Cerebellar cortex (tissue), 1 donor: Measurements from ENCODE around the gene BUD13.
"Not testable (repeated sequence)": the region's sequence is repeated elsewhere in the genome, so short reads cannot be mapped to it uniquely, and the experiment has no call there.

Source experiments
- DNase-seq: peaks from one replicate; pipeline ENCODE4 v3.0.0-alpha.2; 2015; ENCODE audit warnings: low spot score

The BUD13 gene, protein sequence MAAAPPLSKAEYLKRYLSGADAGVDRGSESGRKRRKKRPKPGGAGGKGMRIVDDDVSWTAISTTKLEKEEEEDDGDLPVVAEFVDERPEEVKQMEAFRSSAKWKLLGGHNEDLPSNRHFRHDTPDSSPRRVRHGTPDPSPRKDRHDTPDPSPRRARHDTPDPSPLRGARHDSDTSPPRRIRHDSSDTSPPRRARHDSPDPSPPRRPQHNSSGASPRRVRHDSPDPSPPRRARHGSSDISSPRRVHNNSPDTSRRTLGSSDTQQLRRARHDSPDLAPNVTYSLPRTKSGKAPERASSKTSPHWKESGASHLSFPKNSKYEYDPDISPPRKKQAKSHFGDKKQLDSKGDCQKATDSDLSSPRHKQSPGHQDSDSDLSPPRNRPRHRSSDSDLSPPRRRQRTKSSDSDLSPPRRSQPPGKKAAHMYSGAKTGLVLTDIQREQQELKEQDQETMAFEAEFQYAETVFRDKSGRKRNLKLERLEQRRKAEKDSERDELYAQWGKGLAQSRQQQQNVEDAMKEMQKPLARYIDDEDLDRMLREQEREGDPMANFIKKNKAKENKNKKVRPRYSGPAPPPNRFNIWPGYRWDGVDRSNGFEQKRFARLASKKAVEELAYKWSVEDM

DNA sequence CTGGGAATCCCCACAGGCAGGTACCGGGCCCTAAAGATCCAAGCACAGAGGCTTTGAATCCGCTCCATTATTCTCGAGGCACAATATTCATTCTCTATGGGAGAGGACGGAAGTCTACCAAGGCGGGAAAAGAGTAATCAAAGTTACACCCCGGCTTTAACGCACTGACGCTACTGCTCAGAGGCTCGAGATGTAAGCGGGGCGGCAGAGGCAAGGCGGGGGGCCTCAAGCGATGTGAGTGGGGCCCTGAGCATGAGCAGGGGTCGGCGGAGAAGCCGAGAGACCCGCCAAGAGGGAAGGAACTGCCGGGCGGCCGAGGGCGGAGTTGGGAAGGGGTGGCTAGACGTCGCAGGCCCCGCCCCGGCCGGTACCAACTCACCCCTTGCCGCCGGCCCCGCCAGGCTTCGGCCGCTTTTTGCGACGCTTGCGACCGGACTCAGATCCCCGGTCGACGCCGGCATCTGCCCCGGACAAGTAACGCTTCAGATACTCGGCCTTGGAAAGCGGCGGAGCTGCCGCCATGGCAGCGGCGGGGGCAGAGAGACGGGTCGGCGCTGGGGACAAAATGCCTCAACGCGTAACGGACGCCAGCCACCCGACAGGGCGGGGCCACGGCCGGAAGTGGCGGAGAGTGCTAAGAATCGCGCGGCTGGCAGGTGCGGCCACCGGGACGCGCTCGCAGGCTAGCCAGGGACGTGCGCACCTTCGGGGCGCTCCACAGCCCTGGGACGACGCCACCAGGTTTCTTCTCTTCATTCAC lies at the start of gene BUD13:
Gene BUD13 (minus strand): TSS at position 545 of the 760 bp plus-strand sequence. CDS start 23 bp downstream, at position 522.
- peak; percentile 85 for DNase-seq

DNA sequence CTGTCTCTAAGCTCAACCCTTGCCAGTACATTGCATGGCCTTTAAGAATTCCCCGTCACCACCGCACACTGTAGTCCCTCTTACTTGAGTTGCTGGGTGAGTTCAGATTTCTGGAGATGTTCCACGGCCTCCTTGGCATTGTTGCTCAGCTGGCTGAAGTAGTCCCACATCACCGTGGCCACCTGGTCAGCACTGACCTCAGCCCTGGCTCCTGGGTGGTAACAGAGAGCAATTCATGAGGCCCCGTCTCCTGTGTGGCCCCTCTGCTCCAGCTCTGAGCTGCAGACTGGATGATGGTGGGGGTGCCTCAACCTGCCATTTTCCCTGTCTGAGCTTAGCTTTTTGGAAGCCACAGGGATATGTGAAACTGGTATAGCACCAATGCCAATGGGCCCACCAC lies 49.8 kb upstream of the BUD13 start:
- no peak for DNase-seq

DNA sequence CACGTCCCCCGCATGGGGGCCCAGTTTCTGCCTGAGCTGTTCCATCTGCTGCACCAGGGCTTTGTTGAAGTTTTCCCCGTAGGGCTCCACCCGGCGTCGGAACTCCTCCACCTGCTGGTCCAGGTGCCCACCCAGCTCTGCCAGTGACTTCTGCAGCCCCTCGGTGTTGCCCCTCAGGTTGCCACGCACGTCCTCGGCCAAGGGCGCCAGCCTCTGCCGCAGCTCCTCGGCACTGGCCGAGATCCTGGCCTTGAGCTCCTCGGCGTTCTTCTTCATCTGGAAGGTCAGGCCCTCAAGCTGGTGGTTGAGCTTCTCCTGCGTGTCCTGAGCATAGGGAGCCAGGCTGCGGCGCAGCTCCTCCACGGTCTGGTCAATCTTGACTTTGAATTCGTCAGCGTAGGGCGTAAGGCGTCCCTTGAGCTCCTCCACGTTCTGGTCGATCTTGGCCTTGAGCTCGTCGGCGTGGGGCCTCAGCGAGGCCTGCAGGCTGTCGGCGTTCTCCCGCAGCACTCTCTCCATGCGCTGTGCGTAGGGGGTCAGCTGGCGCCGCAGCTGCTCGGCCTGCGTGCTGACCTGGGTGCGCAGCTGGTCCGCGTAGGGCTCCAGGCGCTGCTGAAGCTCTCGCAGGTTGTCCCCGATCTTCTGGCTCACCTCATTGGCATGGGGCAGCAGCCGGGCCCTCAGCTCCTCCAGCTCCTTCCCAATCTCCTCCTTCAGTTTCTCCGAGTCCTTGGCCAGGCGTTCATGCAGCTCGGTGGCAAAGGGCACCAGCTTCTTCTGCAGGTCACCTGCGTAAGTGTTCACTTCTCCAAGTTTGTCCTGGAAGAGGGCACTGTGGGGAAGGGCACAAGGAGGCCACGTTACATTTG lies 48.5 kb upstream of the BUD13 start:
- no peak for DNase-seq

DNA sequence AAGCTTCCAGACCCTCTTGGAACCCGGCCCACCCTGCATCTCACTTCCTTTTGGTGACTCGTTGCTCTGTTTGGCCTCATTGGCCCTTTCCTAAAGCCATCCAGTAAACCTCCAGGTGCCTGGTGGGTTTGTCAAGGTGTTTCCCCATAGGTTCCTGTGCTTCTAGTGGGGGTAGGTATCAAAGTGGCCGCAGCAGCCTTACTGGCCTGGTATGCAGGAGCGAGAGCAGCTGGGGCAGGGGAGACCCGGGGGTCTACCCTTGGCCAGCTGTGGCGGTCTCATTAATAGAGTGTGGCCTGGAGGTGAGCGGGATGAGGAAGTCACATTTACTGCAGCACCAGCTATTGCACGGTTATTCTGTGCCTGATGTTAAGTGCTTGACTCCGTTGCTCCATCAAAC lies 46.3 kb upstream of the BUD13 start:
- DNase-seq, result no peak

DNA sequence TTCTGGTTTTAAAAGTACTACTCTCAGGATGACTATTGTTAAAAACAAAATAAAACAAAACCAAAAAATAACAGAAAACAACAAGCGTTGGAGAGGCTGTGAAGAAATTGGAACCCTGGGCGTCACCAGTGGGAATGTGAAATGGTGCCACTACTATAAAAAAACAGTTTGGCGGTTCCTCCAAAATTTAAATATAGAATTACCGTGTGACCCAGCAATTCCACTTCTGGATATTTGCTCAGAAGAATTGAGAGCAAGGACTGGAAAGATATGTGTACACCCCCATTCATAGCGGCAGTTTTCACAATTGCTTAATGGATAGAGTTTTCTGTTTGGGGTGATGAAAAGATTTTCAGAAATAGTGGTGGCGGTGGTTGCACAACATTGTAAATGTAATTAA lies 41.7 kb upstream of the BUD13 start:
- no peak for DNase-seq

DNA sequence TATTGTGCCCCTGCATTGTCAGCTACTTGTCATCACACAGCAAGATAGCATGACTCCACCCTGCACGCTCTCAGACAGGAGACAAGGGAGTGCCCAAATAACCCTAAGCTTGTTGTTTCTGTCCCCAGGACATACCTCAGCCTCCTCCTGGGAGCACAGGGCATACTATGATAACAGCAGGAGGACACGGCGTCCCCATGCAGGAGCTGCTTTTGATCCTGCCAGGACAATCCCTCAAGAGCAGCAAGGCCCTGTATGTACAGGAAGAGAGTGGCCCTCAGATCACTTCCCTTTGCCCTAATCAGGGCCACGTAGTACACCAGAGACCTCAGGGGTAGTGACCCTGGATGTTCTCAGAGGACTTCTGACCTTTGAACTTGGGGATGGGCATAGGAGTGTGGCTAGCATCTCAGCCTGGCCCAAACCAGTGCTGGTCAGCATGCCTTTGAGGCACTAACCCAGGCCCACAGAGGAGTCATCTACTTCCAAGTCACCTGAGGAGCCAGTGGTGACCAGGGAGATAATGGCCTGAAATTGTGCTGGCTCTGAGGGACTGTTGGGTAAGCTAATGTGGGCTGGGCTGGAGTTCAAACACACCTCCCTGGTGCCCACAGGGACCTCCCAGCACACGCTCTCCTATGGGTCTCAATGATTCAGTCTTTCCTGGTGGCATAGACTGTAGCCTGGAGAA lies 41.1 kb upstream of the BUD13 start:
- no peak for DNase-seq

DNA sequence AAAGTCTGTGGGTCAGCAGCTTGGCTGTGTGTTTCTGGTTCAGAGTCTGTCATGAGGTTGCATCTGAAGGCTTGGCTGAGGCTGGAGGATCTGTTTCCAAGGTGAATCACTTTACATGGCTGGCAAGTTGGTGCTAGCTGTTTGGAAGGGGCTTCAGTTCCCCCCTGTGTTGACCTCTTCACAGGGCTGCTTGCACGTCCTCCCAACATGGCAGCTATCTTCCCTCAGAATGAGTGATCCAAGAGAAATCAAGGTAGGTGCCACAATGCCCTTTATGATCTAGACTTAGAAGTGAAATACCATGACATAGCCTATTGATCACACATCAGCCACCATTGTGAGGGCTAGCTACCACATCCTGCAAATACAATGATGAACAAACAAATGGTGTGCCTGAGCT lies 40.4 kb upstream of the BUD13 start:
- DNase-seq, result no peak

DNA sequence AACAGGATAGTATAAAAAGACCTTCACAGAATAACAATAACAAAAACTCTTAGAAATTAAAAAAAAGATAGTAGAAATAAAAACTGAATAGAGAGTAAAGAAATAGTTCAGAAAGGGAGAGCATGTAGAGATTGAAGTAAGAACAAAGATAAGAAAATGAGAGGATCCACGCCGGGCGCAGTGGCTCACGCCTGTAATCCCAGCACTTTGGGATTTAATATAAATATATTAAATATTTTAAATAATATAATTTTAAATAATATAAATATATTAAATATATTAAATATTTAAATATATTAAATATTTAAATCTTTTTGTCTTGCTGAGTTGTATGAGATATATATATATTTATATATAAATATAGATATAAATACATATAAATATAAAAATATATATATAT lies 39.3 kb upstream of the BUD13 start:
- DNase-seq, result no peak

DNA sequence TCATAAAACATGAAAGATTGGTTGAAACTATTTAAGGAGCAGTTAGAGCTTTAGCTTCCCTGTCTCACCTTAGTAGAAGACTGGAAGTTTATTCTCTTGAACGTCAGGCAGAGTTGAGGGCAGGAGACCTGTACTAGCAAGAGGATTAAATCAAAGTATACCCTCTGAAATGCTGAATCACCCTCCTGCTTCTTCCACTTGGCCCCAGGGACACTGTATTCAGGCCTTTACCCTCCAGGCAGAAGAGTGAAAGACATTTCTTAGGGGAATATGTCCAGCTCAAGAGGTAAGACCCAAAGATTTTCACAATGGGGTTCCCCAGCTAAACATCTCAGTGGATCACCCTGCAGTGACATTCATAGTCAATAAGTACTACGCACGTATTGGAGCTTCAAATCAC lies 38.4 kb upstream of the BUD13 start:
- no peak for DNase-seq

DNA sequence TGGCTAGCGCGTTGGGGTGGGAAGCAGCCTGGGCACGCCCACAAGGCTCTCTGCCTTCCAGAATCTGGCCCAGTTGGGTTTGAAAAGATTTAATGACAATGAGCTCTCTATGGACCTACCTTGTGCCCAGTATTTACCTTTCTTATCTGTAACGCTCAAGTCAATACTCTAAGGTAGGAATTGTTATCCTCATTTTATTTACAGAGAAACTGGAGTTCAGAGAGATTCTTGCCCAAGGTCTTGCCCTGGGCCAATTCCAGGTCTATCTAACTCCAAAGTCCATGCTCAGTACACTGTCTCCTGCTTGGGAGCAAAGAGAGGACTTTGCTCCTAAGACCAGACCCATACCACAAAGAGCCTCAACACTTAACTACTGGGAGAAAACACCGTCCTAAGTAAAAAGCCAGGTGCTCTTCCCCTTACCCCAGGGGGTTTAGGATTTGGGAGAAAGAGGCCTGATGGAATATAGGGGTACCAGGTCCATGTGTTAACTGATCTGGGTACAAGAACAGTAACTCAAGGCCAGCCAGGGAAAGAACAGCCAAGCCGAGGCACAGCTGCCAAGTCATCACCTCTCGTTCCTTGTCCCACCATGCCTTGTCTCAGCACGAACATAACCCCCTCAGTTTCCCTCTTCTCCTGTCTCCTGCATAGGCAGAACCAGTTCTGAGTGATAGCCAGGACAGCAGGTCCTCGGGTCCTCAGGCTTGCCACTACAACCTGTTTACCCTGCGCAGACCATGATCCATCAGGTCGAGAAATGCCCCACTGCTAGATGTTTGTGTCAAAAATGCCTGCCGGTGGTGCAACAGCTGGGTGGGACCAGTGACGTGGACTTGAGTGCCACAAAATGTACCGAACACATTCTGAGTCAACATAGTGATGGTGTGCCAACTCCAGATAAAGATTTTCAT lies 35.7 kb upstream of the BUD13 start:
- no peak for DNase-seq

DNA sequence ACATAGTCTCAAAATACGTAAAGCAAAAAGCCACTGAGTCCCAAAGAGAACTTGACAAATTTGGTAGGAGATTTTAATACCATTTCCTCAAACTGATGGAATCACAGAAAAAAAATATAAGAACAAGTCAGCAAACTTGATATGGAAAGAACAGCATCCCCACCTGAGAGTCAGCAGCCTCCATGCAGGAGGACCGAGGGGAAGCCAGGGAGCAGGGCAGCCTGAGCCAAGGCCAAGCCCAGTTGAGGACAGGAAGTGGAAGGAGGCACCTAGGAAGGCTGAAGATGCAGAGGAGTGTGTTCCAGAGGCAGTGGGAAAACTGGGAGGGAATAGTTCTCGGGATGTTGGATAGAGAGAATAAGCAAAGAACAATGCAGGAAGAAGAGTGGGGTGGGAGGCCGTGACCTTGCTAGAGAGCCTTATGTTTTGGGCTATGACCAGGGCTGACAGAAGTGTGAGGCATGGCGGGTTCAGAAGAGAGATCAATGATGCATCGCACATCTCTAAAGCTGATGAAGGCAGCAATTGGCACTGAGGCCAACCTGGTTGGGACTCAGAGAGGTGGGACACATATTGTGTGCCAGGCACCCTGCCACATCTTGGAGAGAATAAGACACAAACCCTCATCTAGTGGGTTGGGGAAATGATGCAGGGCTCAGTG lies 34.9 kb upstream of the BUD13 start:
- no peak for DNase-seq

DNA sequence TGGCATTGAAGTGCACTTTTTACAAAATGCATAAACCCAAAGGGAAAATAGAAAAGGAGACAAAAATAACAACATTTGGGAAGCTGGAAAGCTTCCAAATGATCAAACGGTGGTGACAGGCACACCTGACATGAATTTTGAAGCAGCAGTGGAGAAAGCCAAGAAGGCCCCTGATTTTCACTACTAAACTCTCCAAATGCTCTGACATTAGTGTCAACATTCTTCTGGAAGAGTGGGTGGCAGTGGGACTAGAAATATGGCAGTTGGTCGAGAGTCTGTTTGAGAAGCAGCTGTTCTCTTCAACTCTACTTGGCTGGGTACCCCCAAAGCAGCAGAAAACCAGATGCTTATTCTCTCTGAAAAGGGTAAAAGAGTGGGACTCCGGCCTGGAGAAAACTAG lies 31.2 kb upstream of the BUD13 start:
- no peak for DNase-seq

DNA sequence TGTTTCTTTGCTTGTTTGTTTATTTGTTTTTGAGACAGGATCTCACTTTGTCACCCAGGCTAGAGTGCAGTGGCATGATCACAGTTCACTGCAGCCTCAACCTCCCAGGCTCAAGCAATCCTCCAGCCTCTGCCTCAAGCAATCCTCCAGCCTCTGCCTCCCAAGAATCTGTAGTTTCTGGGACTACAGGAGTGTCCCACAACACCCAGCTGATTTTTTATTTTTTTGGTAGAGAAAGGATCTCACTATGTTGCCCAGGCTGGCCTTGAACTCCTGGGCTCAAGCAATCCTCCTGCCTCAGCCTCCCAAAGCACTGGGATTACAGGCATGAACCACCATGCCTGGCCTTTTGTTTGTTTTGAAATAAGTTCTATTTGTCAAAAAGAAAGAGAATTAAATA lies 28.9 kb upstream of the BUD13 start:
- DNase-seq, result not testable (repeated sequence)

DNA sequence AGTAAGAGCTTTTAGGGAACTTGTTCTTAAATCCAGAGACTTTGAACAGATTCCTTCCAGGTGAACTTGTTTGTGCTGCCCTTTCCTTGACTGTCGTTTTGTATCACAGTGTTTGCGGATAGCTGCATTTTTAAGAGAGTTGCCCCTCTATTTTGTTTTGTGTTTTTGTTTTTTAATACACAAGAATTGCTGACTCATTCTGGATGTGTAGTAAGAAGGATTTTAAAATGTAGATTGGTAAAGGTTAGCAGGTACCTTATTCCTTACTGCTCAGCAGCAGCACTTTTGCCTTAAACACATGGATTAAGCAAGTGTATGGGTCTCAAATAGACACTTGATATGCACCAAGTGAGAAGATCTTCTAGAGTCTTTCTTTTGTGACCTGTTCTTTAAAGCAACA lies 27.8 kb upstream of the BUD13 start:
- no peak for DNase-seq

DNA sequence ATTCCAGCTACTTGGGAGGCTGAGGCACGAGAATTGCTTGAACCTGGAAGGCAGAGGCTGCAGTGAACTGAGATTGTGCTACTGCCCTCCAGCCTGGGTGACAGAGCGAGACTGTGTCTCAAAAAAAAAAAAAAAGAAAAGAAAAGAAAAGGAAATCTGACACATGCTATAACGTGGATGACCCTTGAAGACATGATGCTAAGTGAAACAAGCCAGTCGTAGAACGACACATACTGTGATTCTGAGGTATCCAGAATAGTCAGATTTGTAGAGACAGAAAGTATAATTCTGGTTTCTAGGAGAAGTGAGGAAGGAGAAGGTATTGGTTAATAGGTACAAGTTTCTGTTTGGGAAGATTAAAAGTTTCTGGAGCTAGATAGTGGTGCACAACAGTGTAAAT lies 25.6 kb upstream of the BUD13 start:
- DNase-seq, result no peak

DNA sequence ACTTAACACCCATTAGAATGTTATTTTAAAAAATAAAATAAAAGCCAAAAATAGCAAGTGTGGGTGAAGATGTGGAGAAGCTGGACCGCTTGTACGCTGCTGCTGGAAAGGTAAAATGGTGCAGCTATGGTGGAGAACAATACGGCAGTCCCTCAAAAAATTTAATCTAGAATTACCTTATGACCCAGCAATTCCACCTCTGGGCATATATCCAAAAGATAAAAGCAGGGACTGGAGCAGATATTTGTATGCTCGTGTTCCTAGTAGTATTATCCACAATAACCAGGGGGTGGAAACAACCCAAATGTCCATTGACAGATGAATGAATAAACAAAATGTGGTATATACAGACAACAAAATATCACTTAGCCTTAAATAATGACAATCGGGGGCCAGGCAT lies 25.0 kb upstream of the BUD13 start:
- no peak for DNase-seq

DNA sequence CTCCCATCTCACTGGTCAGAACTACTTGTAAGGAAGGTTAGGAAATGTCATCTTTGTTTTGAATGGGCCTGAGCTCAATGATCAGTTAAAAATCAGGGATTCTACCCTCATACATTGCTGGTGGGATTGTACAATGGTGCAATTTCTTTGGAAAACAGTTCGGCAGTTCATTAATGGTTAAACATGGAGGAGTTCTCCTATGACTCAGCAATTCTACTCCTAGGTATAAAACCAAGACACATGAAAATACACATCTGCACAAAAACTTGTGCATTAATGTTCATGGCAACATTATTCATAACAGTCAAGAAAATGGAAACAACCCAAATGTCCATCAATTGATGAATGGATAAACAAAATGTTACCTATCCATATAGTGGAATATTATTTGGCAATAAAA lies 23.8 kb upstream of the BUD13 start:
- no peak for DNase-seq

DNA sequence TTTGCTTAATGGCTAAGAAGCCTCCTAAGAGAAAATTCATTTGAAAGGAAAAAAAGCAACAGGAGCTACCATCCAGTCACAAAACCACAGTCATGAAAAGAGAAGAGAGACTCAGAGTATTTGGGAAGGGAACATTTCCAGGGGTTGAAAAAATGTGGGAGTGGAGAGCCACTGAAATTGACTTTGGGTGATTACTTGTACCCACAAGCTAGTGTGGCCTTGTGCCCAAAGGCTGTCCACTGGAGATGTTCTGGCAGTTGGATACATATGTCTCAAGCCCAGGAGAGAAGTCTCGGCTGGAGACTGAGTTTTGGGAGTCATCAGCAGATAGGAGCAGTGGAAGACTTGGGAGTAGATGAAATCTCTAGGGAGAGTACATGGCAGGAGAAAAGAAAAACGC lies 22.1 kb upstream of the BUD13 start:
- DNase-seq, result no peak

DNA sequence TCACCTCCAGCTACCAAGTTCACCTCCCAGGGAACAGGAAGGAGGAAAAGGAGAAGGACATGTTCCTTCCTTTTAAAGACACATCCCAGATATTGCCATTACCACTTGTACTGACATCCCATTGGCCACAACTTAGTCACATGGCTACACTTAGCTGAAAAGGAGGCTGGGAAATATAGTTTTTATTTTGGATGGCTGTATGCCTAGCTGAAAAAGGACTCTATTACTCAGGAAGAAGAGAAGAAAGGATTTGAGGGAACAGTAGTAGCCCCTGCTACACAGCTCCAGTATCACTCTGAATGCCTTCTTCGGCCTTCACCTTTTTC lies 20.9 kb upstream of the BUD13 start:
- DNase-seq, result peak; percentile 31
